ENCODE data around the gene EVPL.
"Not testable (repeated sequence)": the region's sequence is repeated elsewhere in the genome, so short reads cannot be mapped to it uniquely, and the experiment has no call there.

EVPL gene

GRCh38 chr17:75995385-75995925 lies 31.7 kb downstream of the EVPL start:
- DNase-seq: no peak

GRCh38 chr17:75994802-75995370 lies 32.2 kb downstream of the EVPL start:
- no peak for DNase-seq

GRCh38 chr17:75991396-75991795 lies 35.7 kb downstream of the EVPL start:
- no peak for DNase-seq

- no peak for DNase-seq
Measured at GRCh38 chr17:75987041-75987440, 40.1 kb downstream of the EVPL start.

- no peak for DNase-seq
Measured at GRCh38 chr17:75985986-75986385, 41.1 kb downstream of the EVPL start.

GRCh38 chr17:75983501-75984181 lies 43.5 kb downstream of the EVPL start:
- peak; percentile 74 for DNase-seq

- DNase-seq: no peak
Measured at GRCh38 chr17:75981019-75981615, 46.0 kb downstream of the EVPL start.

GRCh38 chr17:75980188-75981018 lies 46.7 kb downstream of the EVPL start:
- DNase-seq: no peak

GRCh38 chr17:75979705-75980187 lies 47.4 kb downstream of the EVPL start:
- peak; percentile 39 for DNase-seq

- peak; percentile 97 for DNase-seq
Measured at GRCh38 chr17:75978938-75979704, 48.0 kb downstream of the EVPL start, which contains the start of the genes ACOX1 and TEN1. ACOX1 (minus strand) TSS chr17:75979166; CDS start chr17:75979073, 93 bp downstream. TEN1 (plus strand) TSS chr17:75979240; CDS start chr17:75986193, 6,953 bp downstream.

- DNase-seq: no peak
Measured at GRCh38 chr17:75976175-75976848, 50.8 kb downstream of the EVPL start.

GRCh38 chr17:75975757-75976174 lies 51.3 kb downstream of the EVPL start:
- DNase-seq: no peak

GRCh38 chr17:75975187-75975586 lies 51.9 kb downstream of the EVPL start:
- DNase-seq: not testable (repeated sequence)

GRCh38 chr17:75970626-75971025 lies 56.5 kb downstream of the EVPL start:
- no peak for DNase-seq

GRCh38 chr17:75970011-75970523 lies 57.0 kb downstream of the EVPL start:
- DNase-seq: peak; percentile 70

GRCh38 chr17:75969044-75969443 lies 58.1 kb downstream of the EVPL start:
- DNase-seq: not testable (repeated sequence)

- DNase-seq: no peak
Measured at GRCh38 chr17:75965468-75965867, 61.6 kb downstream of the EVPL start.

GRCh38 chr17:75959839-75960511 lies 67.1 kb downstream of the EVPL start:
- no peak for DNase-seq

GRCh38 chr17:75959051-75959838 lies 67.9 kb downstream of the EVPL start:
- no peak for DNase-seq
